KG1 (cell line): ENCODE measurements around the gene PCDHB10.
"Not testable (repeated sequence)": the region's sequence is repeated elsewhere in the genome, so short reads cannot be mapped to it uniquely, and the experiment has no call there.

ENCODE experiments used
- DNase-seq: peaks from one replicate; lab custom pipeline; 2025; lab: John Stamatoyannopoulos, UW

PCDHB10 gene

GRCh38 chr5:141192110-141192725 lies at the start of gene PCDHB10:
Gene PCDHB10, plus strand, starts transcription at chr5:141192353. Its CDS starts 200 bp downstream, at chr5:141192553.
- no peak for DNase-seq

GRCh38 chr5:141149812-141150211 lies 42.3 kb upstream of the PCDHB10 start, which contains the start of gene PCDHB6:
Gene PCDHB6, plus strand, starts transcription at chr5:141150057. Its CDS starts 201 bp downstream, at chr5:141150258.
- no peak for DNase-seq

- DNase-seq: no peak
These were observed 41.7 kb upstream of the PCDHB10 start for GRCh38 chr5:141150224-141150992.

GRCh38 chr5:141150993-141151325 lies 41.2 kb upstream of the PCDHB10 start:
- DNase-seq: no peak

- not testable (repeated sequence) for DNase-seq
These were observed 40.5 kb upstream of the PCDHB10 start for GRCh38 chr5:141151632-141152031.

GRCh38 chr5:141152096-141152495 lies 40.1 kb upstream of the PCDHB10 start:
- DNase-seq: not testable (repeated sequence)

- DNase-seq: no peak
These were observed 36.4 kb upstream of the PCDHB10 start for GRCh38 chr5:141155540-141156374.

- DNase-seq: not testable (repeated sequence)
These were observed 34.8 kb upstream of the PCDHB10 start for GRCh38 chr5:141157356-141157755.

- DNase-seq: not testable (repeated sequence)
These were observed 34.3 kb upstream of the PCDHB10 start for GRCh38 chr5:141157901-141158300.

- no peak for DNase-seq
These were observed 19.6 kb upstream of the PCDHB10 start, which contains the start of gene PCDHB7 for GRCh38 chr5:141172381-141173204. Gene PCDHB7, plus strand, starts transcription at chr5:141172644. Its CDS starts 192 bp downstream, at chr5:141172836.

GRCh38 chr5:141174291-141175104 lies 17.7 kb upstream of the PCDHB10 start:
- DNase-seq: not testable (repeated sequence)

GRCh38 chr5:141175933-141176332 lies 16.2 kb upstream of the PCDHB10 start:
- DNase-seq: no peak

GRCh38 chr5:141177577-141178191 lies 14.5 kb upstream of the PCDHB10 start, which contains the start of gene PCDHB8:
Gene PCDHB8, plus strand, starts transcription at chr5:141177790. Its CDS starts 245 bp downstream, at chr5:141178035.
- DNase-seq: not testable (repeated sequence)

GRCh38 chr5:141179371-141179770 lies 12.8 kb upstream of the PCDHB10 start:
- DNase-seq: not testable (repeated sequence)

- not testable (repeated sequence) for DNase-seq
These were observed 12.3 kb upstream of the PCDHB10 start for GRCh38 chr5:141179876-141180275.

GRCh38 chr5:141180313-141180712 lies 11.8 kb upstream of the PCDHB10 start:
- DNase-seq: no peak

- DNase-seq: no peak
These were observed 9.9 kb upstream of the PCDHB10 start, which contains the start of gene PCDHB16 for GRCh38 chr5:141182248-141182647. Gene PCDHB16, plus strand, starts transcription at chr5:141182387. Its CDS starts 173 bp downstream, at chr5:141182560.

GRCh38 chr5:141184117-141184855 lies 7.9 kb upstream of the PCDHB10 start:
- DNase-seq: not testable (repeated sequence)

GRCh38 chr5:141186897-141187512 lies 5.1 kb upstream of the PCDHB10 start, which contains the start of gene PCDHB9:
Gene PCDHB9, plus strand, starts transcription at chr5:141187161. Its CDS starts 158 bp downstream, at chr5:141187319.
- DNase-seq: no peak
